HFF-Myc (cell line): ENCODE results near the gene MYH6.

ENCODE experiments used
- DNase-seq: peaks from one replicate; pipeline ENCODE4 v3.0.0-alpha.2; 2011; ENCODE audit warnings: low read depth; ENCODE audit errors: extremely low read depth
- H3K4me3 ChIP-seq: replicated peaks from 2 replicates; pipeline ENCODE4 v1.5.1; 2011; ENCODE audit warnings: low read depth, mild to moderate bottlenecking, control low read depth, low read length
- TF ChIP-seq, protein P1 (sequence below): IDR thresholded peaks from 2 replicates; pipeline ENCODE4 v1.5.1; 2012; ENCODE audit warnings: mild to moderate bottlenecking, low read depth, low read length, control low read depth; ENCODE audit errors: missing control alignments

MYH6 gene

DNA sequence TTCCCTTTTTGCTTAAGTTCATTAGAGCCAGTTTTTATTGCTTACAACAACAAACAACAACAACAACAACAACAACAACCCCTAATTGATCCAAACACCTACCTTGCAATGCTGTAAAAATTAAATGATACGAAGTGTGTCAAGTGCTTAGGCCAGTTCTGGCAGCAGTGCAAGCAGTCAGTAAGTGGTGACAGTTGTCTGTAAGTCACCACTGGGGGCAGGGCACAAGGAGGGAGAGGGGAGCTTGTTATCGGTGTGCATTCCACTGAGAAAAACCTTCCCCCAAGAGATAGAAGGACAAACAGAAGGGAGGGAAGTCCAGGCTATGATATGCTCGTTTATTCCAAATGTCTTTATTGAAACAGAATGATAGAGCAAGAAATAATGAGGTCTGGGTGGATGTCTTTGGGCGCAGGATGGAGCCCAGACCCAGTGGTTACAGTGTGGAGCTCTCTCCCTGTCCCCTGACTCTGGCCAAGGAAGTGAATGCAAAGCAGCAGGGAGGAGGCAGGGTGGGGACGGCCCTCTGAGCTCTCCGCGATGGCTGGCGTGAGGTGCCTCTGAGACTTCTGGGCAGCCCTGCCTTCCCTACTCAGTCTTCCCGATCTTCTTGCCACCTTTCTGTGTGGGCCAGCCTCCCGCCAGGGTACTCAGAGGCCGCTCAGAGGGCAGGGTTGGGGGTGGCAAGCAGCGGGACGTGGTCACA is 61.9 kb downstream of the MYH6 start:
- no peak for DNase-seq
- H3K4me3 ChIP-seq, result no peak overlapping the region

DNA sequence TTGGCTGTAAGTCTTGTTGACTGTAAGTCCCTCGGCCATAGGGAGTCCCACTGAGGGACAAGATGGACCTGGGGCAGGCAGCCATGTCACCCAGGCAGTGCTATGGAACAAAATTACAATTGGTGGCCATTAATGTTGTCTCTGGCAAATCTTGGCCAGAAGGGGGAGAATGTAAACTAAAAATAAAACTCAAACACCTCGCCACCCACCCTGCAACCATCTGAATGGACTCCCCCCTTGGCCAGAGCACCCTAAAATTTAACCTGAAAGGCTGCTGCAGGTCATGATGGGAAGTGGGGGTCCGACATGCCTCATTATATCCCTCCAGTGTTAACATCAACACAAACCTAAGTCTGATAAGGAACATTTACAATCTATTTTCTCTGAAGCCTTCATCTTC is 63.6 kb downstream of the MYH6 start:
- no peak for DNase-seq
- no peak overlapping the region for H3K4me3 ChIP-seq
- TF ChIP-seq, protein P1, sequence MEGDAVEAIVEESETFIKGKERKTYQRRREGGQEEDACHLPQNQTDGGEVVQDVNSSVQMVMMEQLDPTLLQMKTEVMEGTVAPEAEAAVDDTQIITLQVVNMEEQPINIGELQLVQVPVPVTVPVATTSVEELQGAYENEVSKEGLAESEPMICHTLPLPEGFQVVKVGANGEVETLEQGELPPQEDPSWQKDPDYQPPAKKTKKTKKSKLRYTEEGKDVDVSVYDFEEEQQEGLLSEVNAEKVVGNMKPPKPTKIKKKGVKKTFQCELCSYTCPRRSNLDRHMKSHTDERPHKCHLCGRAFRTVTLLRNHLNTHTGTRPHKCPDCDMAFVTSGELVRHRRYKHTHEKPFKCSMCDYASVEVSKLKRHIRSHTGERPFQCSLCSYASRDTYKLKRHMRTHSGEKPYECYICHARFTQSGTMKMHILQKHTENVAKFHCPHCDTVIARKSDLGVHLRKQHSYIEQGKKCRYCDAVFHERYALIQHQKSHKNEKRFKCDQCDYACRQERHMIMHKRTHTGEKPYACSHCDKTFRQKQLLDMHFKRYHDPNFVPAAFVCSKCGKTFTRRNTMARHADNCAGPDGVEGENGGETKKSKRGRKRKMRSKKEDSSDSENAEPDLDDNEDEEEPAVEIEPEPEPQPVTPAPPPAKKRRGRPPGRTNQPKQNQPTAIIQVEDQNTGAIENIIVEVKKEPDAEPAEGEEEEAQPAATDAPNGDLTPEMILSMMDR, result peak; percentile 13

More for the DNA sequence above, 61.9 kb downstream of the MYH6 start:
- TF ChIP-seq, protein P1, result no peak

DNA sequence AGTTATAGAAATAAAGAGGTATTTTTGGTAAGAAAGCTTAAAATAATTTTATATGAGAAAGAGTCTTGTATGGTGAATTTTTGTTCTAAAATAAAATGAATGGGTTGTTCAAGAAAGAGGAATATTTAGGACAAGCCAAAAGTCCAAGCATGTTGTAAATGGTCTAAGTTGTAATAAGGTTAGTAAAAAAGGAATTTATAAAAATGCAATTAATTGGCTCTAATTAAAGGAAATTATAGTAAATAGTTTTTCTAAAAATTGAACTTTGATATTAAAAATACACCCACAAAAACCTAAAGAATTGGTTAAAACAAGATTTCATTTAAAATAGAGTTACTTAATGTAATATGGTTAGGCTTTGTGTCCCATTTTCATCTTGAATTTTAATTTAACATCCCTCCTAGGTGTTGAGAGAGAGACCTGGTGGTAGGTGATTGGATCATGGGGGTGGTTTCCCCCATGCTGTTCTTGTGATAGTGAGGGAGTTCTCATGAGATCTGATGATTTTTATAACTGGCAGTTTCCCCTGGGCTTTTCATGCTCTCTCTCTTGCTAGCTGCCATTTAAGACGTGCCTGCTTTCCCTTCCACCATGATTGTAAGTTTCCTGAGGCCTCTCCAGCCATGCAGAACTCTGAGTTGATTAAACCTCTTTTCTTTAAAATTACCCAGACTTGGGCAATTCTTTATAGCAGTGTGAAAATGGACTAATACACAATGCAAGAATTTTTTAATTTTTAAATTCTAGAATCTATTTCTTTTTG is 68.4 kb downstream of the MYH6 start:
- no peak for DNase-seq
- no peak overlapping the region for H3K4me3 ChIP-seq
- TF ChIP-seq, protein P1, result no peak

DNA sequence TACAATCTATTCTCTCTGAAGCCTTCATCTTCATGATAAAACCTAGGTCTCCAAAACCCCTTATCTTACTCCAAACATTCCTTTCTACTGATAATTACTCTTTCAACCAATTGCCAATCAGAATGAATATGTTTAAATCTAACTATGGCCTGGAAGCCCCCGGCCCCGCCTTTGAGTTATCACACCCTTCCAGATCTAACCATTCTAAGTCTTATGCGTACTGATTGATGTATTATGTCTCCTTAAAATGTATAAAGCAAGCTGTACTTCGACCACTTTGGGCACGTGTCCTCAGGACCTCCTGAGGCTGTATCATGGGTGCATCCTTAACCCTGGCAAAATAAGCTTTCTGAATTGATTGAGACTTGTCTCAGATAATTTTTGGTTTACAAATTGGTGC is 72.5 kb downstream of the MYH6 start:
- TF ChIP-seq, protein P1, result no peak
- H3K4me3 ChIP-seq, result no peak overlapping the region
- DNase-seq, result no peak
